Measurements from ENCODE around the gene USP3.

DNA sequence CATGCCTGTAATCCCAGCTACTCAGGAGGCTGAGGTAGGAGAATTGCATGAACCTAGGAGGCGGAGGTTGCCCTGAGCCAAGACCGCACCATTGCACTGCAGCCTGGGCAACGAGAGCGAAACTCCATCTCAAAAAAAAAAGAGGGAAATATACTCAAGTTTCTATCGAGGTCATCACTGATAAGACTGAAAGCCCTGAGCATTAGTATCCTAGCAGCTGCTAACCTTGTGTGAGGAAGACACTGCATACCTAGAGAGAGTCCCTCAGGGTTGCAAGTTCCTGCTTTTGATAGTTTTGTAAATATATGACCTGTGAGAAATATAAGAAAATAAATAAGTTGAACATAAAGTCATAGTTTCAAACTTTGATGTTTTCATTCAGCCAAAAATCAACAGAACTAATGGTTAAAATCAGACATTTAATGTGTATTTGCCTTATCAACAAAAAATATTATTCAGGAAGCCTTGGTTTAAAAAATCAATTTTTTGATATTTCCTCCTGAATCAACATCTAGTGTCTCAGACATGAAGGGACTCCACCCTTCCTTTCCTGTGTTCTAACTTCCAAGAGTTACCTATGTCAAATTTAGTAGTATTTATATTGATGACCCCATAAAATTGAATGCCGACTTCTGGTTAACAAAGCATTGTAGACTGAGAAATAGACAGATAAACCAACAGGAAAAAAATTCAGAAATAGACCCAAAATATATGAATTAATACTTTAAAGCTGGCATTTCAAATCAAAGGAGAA is 19.8 kb upstream of the USP3 start:
- TF ChIP-seq CTCF (IDR thresholded peaks at IDR 0.05) = no peak
- no peak for TF ChIP-seq POLR2A (IDR thresholded peaks at IDR 0.05)

Data from heart left ventricle (tissue), 13 donors.